ENCODE measurements around the gene EIF5A.

EIF5A gene

GRCh38 chr17:7361906-7362305 lies 54.5 kb downstream of the EIF5A start:
- DNase-seq (ENCODE audit: low read depth) = no peak
- no peak overlapping the region for H3K4me3 ChIP-seq (ENCODE audit: low read depth, low read length)
- no peak for TF ChIP-seq CTCF (IDR thresholded peaks at IDR 0.05; ENCODE audit: low read depth, low read length, missing control alignments)
- in situ Hi-C loops (cut with HindIII; ENCODE audit: low sequenced_read_pairs) = no loop called here
